BE2C (cell line): ENCODE results near the gene CDAN1.

Experiments
- DNase-seq: peaks from one replicate; pipeline ENCODE4 v3.0.0-alpha.2; 2020
- H3K27me3 ChIP-seq: fragments of 250-450 bp; sonication (Bioruptor Pico); 2 replicates; pipeline ENCODE4 v1.5.1; 2020; ENCODE audit warnings: mild to moderate bottlenecking
- H3K36me3 ChIP-seq: fragments of 250-450 bp; sonication (Bioruptor Pico); 2 replicates; pipeline ENCODE4 v1.5.1; 2020; ENCODE audit warnings: mild to moderate bottlenecking
- H3K4me1 ChIP-seq: fragments of 250-450 bp; sonication (Bioruptor Pico); 2 replicates; pipeline ENCODE4 v1.5.1; 2020
- H3K4me3 ChIP-seq: 2 replicates; pipeline ENCODE4 v1.5.1; 2011; ENCODE audit warnings: low read depth, low read length
- H3K9me3 ChIP-seq: fragments of 250-450 bp; sonication (Bioruptor Pico); 2 replicates; pipeline ENCODE4 v1.5.1; 2020
- CTCF ChIP-seq: IDR thresholded peaks from 2 replicates; pipeline ENCODE4 v1.5.1; 2012; ENCODE audit warnings: mild to moderate bottlenecking, low read depth, low read length

The CDAN1 gene

GRCh38 chr15:42679285-42680141, 57.4 kb downstream of the CDAN1 start:
- H3K27me3 ChIP-seq, result no peaks in the 10 kb centered on the region
- H3K9me3 ChIP-seq, result no peaks in the 10 kb centered on the region
- no peak overlapping the region for H3K4me3 ChIP-seq
- no peak for TF ChIP-seq CTCF
- peaks cover 22% of the 10 kb centered on the region for H3K36me3 ChIP-seq
- no peaks in the 10 kb centered on the region for H3K4me1 ChIP-seq
- DNase-seq, result no peak

DNA sequence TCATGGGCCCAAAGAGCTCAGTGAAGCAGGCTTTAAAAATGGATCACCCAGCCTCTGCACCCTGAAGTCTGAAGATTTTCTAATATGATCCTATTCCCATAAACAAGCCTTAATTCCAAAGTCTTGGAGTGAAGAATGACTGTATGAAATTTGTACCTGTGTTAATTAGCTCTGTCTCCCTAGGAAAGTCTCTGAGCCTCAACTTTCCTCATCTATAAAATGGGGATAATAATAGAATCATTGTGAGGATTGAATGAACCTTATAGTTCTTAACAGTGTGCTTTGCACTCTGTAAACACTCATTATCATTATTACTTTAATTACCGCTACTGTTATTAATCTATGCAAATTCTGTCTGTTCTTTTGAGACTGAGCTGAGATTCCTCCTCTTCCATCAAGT, 61.9 kb downstream of the CDAN1 start:
- TF ChIP-seq CTCF, result no peak
- Histone ChIP-seq H3K36me3 (peaks cover 8% of the 10 kb centered on the region; the same call in 1 of the 2 replicates), H3K4me3 (no peak overlapping the region), H3K9me3 (no peaks in the 10 kb centered on the region), H3K4me1 (no peaks in the 10 kb centered on the region), H3K27me3 (no peaks in the 10 kb centered on the region)
- DNase-seq, result no peak

DNA sequence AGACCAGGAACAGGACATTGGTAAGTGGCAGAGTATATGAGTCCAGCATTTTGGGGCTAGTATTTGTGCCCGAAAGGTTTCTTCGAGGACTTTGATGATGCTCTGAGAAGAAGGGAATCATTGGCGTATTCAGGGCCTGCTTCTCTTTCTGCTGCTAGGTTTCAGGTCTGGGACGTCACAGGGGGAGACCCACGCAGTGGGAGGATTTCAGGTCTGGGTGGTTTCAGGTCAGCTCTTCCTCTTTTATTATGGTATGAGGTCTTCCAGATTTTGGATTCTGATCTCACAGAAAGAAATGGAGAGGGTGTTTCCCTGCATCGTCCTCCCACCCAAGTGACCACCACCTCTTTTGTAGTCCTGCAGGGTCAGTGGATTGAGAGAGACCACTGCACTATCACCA, 62.5 kb downstream of the CDAN1 start:
- Histone ChIP-seq H3K27me3 (no peaks in the 10 kb centered on the region), H3K9me3 (no peaks in the 10 kb centered on the region), H3K4me3 (no peak overlapping the region), H3K4me1 (no peaks in the 10 kb centered on the region), H3K36me3 (peaks cover 9% of the 10 kb centered on the region; the same call in 1 of the 2 replicates)
- no peak for DNase-seq
- TF ChIP-seq CTCF, result no peak
